NB4 (cell line): ENCODE measurements around the gene OGFOD2.
"Not testable (repeated sequence)": the region's sequence is repeated elsewhere in the genome, so short reads cannot be mapped to it uniquely, and the experiment has no call there.

Experiments used
- DNase-seq: peaks from one replicate; pipeline ENCODE4 v3.0.0; 2010; ENCODE audit warnings: low read depth
- H3K4me3 ChIP-seq: one replicate; pipeline ENCODE4 v1.5.1; 2011; ENCODE audit warnings: mild to moderate bottlenecking, low read depth, low read length, moderate library complexity
- MYC ChIP-seq: IDR thresholded peaks from 2 replicates; pipeline ENCODE4 v1.6.1; 2011; ENCODE audit warnings: low read depth, low read length
- POLR2A ChIP-seq: IDR thresholded peaks from 2 replicates; pipeline ENCODE4 v1.6.1; 2011; ENCODE audit warnings: mild to moderate bottlenecking; ENCODE audit not compliant: insufficient read length; ENCODE audit errors: extremely low read depth
- TF ChIP-seq, protein P1 (sequence below): IDR thresholded peaks from one replicate; pipeline ENCODE4 v1.5.1; 2012; ENCODE audit warnings: low read depth, low read length
- TF ChIP-seq, protein P2 (sequence below): IDR thresholded peaks from 2 replicates; pipeline ENCODE4 v1.6.1; 2011; ENCODE audit warnings: low read depth, low read length

Gene OGFOD2

DNA sequence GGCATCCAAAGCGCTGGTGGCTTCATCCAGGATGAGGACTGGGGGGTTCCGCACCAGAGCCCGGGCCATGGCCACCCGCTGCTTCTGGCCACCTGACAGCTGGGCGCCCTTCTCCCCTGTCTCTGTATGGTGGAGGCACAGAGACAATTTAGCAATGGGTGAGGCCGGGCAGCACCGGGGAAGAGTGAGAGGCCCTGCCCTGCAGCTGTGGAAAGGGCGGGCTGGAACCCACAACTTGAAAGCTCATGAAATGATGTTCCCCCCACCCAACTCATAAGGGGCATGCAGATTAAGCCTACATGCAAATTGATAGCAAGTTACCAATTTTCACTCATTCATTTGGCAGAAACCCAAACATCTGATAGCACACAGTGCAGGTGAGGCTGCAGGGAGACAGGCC is 42.8 kb upstream of the OGFOD2 start:
- no peak overlapping the region for H3K4me3 ChIP-seq
- no peak for DNase-seq
- TF ChIP-seq MYC, result no peak
- TF ChIP-seq, protein P1, sequence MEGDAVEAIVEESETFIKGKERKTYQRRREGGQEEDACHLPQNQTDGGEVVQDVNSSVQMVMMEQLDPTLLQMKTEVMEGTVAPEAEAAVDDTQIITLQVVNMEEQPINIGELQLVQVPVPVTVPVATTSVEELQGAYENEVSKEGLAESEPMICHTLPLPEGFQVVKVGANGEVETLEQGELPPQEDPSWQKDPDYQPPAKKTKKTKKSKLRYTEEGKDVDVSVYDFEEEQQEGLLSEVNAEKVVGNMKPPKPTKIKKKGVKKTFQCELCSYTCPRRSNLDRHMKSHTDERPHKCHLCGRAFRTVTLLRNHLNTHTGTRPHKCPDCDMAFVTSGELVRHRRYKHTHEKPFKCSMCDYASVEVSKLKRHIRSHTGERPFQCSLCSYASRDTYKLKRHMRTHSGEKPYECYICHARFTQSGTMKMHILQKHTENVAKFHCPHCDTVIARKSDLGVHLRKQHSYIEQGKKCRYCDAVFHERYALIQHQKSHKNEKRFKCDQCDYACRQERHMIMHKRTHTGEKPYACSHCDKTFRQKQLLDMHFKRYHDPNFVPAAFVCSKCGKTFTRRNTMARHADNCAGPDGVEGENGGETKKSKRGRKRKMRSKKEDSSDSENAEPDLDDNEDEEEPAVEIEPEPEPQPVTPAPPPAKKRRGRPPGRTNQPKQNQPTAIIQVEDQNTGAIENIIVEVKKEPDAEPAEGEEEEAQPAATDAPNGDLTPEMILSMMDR, result no peak
- TF ChIP-seq POLR2A, result no peak
- TF ChIP-seq, protein P2, sequence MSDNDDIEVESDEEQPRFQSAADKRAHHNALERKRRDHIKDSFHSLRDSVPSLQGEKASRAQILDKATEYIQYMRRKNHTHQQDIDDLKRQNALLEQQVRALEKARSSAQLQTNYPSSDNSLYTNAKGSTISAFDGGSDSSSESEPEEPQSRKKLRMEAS, result no peak

DNA sequence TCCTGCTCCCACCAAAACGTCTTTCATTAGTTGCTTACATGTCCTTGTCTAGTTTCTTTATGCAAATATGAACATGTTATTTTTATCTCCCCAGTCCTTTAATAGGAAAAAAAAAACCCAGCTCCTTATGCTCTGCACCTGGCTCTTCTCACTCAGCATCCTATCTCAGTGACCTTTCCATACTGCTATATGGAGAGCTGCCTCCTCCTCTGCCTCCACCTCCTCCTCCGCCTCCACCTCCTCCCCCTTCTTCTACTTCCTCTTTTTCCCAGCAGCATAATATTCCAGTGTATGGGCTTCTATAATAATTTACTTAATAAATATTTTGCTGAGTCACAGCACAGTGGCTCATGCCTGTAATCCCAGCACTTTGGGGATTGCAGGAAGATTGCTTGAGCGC is 40.3 kb upstream of the OGFOD2 start:
- no peak overlapping the region for H3K4me3 ChIP-seq
- TF ChIP-seq, protein P1, result no peak
- DNase-seq, result peak; percentile 32

DNA sequence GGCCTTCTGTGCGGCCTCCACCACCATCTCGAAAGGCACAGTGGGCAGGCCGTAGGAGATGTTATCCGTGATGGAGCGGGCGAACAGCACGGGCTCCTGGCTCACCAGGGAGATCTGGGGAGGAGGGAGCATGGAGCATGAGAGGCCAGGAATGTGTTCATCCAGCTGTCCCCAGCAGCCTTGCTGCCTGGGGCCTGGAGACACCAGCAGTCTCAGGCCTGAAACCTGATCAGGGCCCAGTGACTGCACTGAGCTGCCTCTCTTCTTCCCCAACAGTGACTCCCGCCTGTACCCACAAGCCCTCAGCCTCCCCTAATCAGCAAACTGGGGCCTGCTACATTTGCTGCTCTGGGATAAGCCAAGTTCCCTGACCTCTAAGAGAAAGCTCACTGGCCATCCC is 39.7 kb upstream of the OGFOD2 start:
- TF ChIP-seq MYC, result no peak
- TF ChIP-seq, protein P2, result no peak
- TF ChIP-seq POLR2A, result no peak
- TF ChIP-seq, protein P1, result no peak
- no peak overlapping the region for H3K4me3 ChIP-seq
- no peak for DNase-seq

DNA sequence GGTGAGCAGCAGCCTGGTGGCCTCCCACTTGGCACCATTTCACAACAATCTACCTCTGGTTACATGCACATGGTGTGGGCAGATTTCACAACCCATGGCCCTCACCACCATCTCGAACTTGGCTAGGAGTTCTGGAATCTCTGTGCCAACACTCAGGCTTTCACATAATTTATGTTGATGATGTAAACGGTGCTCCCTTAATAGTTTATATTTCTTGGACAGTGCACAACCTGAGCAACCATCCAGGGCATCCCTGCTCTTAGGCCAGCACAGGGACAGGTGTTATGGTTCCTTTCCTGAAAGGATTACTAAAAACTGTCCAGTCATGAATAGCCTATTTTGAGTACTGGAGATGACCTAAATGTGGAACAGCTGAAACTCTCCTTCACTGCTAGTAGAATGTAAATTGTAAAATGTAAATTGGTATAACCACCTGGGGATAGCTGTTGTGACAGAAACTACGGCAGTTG is 37.4 kb upstream of the OGFOD2 start:
- no peak overlapping the region for H3K4me3 ChIP-seq
- DNase-seq, result peak; percentile 71
- TF ChIP-seq, protein P2, result peak; percentile 51; the same call in 1 of the 2 replicates
- TF ChIP-seq, protein P1, result no peak
- peak; percentile 48 for TF ChIP-seq MYC

DNA sequence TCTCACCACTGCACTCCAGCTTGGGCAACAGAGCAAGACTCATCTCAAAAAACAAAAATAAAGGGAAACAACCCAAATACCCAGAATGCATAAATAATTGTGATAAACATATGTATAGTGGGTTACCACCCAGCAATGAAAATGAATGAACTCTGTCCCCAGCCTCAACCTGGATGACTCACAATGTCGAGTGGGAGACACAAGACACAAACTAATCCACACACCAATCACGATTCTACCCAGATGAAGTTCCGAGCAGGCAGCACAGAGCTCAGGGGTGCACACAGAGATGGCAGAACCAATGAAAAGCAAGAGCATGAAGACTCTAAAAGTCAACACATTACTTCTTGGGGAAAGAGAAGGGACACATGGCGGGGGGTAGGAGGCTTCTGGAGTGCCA is 35.9 kb upstream of the OGFOD2 start:
- TF ChIP-seq MYC (no peak), POLR2A (no peak)
- TF ChIP-seq, protein P2, result no peak
- TF ChIP-seq, protein P1, result no peak
- DNase-seq, result no peak
- H3K4me3 ChIP-seq, result no peak overlapping the region

DNA sequence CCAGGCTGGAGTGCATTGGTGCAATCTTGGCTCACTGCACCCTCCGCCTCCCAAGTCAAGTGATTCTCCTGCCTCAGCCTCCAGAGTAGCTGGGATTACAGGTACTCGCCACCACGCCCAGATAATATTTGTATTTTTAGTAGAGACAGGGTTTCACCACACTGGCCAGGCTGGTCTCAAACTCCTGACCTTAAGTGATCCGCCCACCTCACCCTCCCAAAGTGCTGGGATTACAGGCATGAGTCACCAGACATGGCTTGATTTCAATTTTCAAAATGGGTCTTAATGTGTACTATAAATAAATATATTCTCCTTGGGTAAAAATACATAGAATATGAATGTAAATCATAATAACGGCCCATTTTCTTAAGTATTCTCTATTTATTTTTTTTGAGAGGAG is 33.7 kb upstream of the OGFOD2 start:
- not testable (repeated sequence) for DNase-seq, H3K4me3 ChIP-seq
